NAMALWA (cell line): Measurements from ENCODE around the gene CSNK1E.

Experiments
- DNase-seq: peaks from one replicate; pipeline ENCODE4 v3.0.0-alpha.2; 2015; ENCODE audit warnings: low spot score

Gene CSNK1E

DNA sequence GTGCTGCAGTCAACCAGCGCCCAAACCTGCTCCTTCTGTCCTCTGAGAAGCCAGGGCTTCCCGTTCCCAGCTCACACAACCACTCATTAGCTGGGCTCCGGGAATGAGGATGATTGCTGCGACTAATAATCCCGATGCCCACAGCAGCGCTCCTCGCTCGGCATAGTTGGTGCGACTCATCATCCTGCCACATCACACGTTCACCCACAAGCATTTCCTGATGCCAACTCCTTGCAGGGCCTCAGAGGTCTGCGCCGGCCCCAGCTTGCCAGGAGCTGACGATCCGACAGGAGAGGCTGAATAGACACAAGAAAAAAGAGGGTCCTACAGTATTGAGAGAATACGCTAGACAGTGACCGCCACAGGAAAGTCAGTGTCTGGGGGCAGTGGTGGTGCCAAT is 10.6 kb upstream of the CSNK1E start:
- DNase-seq = no peak

DNA sequence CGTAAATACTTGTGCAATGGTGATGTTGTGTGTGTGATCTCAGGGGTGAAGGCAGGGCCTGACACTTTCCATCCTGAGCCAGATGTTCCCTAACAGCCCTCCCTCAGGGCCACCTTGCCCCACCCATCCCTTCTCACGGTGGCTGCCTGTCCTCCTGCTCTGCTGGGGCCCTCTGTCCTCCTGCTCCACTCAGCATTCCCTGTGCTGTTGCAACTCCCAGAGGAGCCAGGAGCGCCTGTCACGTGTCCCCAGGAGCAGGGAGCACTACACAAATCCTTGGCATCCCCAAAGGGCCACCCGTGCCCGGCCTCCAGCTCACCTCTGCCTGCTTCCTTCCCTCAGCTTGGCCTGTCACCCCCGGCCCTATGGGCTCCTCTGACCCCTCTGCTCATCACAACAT is 10.2 kb upstream of the CSNK1E start:
- DNase-seq = no peak

DNA sequence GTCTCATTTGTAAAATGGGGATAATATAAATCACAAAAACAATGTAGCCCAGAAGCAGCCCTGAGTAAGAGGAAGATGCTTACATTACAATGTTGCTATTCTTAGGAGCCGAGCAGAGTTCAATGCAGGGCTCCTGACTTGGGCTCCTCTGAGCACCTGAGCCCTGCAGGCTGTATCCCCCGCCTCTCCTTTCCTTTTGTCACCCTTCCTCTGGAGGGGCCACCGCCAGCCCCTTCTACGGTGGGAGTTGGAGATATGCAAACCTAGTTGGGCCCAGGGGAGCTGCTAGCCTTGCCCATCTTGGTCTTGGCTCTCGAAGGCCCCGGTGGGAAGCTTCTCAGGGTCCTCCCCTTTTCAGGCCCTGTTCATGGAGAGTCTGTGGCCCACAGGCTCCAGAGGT is 8.4 kb upstream of the CSNK1E start:
- no peak for DNase-seq

DNA sequence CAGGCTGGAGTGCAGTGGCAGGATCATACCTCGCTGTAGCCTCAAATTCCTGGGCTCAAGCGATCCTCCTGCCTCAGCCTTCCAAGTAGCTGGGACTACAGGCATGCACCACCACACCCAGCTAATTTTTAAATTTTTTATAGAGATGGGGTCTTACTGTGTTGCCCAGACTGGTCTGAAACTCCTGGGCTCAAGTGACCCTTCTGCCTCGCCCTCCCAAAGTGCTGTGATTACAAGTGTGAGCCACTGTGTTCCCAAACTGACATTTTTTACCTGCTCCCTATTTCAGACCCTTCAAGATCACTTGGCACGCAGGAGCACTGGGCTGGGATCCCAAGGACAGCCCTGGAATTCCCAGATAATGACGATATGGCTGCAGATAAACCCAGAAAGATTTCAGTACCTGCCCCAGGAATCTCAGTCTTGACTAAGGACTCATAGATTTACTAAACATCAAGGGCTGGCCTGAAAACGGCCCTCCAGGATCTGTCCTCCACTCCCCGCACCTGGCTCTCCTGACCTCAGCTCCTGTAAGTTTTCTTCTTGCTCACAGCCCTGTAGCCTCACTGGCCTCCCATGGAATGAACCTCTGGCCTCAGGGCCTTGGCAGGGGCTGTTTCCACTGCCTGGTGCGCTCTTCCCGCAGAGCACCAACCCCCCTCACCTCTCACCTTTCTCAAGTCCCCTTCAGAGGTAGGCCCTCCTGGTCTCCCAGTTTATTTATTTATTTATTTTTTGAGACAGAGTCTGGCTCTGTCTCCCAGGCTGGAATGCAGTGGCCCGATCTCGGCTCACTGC is 3.6 kb upstream of the CSNK1E start:
- no peak for DNase-seq

DNA sequence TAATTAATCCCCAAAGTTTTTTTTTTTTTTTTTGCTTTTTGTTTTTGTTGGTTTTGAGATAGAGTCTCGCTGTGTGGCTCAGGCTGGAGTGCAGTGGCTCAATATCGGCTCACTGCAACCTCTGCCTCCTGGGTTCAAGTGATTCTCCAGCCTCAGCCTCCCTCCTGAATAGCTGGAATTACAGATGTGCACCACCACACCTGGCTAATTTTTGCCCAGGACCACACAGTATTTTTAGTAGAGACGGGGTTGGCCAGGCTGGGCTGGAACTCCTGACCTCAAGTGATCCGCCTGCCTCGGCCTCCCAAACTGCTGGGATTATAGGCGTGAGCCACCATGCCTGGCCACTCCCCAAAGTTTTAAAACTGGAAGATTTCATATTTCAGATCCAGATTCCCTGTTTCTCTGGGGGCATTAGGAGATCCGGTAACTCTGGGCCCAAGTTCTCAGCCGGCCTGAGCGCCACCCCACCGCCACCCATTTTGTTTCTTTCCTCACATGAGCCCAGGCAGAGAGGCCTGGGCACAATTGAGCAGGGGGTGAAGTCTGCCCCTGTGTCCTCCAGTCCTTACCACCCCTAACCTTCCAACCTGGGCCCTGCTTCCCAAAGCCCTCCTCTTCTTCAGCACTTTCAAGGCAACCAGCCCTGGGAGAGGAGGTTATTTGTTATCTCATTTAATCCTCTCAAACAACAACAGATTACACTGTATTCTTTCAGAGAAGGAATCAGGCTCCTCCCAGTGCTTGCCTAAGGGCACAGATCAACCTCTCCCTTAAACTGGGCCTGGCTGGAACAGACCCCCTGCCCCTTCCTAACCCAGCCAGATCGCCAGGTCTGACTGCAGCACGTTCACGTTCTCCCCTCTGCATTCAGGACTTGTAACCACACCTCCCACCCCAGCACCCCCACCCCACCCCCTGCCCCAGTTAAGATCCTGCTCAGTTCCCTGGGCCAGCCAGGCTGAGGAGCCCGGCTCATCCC is 1.9 kb upstream of the CSNK1E start:
- DNase-seq = no peak

- no peak for DNase-seq
These were observed 922 bp upstream of the CSNK1E start for GRCh38 chr22:38317995-38318715.

DNA sequence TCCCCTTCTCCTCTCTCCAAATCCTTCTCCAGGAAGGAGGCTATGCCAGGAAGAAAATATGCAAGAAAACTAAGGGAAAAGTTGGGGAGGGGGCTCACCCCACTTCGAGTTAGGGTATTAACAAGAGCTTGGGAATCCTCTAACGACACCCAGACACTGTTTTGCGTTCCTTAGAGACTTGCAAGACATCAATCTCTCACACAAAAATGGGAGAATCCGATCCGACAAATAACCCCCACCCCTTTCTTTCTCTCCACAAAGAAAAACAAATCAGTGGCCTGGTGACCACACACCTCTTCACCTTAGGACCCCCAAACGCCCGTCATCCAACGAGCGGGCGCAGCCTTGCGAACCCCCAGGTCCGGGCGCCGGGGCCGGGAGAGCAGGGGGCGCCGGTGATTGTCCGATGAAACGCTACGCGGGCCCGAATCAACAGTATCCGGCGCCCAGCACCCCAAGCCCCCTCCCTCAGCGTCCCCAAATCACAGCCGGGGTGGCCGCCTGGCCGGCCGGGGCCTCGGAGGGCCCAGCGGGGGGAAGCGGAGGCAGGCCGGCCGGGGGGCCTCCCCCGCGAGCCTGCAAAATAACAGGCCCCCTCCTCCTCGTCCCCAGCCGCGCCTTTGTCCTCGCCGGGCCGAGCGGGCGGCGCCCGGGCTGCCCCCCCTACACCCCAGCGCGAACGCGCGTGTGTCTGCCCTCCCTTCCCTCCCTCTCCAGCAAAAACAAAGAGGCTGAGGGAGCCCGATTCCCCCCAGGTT is 690 bp downstream of the CSNK1E start:
- DNase-seq = peak; percentile 67

GRCh38 chr22:38315823-38316363 is 1.3 kb downstream of the CSNK1E start:
- DNase-seq = peak; percentile 40

DNA sequence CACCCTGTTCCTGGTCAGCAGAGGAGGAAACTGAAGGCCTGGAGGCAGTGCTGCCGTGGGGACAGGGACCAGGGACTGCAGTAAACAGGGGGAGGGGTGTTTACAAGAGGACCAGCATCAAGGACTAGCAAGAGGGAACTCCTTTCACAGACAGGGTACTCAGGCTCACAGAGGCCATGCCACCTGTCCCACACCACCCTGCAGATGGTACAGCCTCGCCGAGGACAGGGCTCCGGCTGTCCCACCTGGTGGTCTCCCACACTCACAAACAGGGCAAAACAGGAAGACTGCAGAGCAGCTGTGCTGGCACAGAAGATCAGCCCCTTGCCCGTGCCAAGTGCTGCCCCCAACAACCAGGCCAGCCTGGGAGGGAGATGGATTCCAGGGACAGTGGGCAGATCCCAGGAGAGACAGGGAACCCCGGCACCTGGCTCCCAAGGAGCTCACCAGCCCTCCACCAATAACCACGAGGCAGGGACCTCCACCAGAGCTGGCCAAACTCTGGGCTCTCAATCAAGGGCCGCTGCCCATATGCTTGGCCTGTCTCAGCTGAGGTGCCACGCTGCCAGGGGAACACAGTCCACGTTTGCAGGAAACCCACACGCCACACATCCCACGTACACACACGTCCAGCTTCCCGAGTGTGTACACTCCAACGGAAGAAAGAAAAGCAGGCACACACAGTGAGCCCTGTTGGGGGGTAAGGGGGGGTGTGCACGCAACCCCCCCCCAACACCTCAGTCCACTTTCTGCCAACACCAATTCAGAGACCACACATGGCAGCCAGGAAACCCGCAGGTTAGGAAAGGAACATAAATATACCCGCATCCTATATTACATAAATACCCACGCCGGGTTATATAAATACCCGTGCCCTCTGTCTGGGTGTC is 2.1 kb downstream of the CSNK1E start:
- DNase-seq = peak; percentile 83

DNA sequence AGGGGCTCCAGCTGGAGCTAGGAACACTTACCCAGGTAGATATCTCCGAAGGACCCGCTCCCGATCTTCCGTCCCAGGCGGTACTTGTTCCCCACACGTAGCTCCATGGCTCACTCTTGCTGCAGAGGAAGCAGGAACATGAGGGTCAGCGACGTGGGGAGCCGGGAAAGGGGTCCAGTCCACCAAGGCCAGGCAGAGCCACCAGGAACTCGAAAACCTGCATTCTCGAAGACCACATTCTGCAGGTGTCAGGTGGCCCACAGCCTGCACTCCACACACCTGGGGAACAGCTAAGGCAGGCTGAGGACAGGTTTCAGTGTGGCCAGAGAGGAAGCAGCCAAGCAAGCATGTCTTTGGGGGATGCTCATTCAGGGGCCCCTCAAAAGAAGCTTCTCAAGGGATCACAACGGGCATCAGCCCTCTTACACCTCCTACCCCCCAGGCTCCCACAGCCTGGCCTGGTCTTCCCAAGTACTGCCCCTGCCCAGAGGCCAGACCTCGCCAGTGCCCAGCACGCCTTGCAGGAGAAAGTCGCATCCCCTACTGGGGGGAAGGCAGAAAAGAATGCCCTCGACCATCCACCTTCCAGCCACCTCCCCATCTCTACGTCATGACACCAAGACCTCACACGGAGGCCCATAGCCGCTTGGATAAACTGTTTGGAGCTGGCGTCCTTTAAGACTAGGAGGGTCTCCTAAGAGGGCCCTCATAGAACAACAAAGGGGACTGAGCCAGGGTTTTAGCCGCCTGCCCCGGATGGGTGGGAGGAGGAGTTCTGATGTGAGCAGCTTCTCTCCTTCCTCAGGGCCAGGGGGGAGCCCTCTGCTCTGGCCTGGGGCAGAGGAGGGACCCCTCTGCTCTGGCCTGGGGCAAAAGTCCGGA is 2.9 kb downstream of the CSNK1E start:
- peak; percentile 45 for DNase-seq

GRCh38 chr22:38313384-38313955 is 3.8 kb downstream of the CSNK1E start:
- no peak for DNase-seq

GRCh38 chr22:38312261-38312800 is 4.9 kb downstream of the CSNK1E start:
- DNase-seq = no peak

DNA sequence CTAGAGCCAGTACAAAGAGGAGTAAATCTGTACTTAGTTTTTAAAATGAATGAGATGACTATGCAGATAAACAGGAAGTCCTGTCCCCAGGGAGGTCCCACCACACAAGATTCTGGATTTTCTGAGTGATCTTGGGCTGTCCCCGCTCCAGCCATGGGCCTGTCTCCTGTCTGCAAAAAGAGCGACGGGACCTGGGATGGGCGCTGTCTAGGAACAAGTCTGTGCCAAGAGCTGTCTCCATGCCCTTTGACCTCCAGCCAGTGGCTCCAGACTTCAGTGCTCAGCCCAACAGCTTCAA is 6.0 kb downstream of the CSNK1E start:
- peak; percentile 43 for DNase-seq

DNA sequence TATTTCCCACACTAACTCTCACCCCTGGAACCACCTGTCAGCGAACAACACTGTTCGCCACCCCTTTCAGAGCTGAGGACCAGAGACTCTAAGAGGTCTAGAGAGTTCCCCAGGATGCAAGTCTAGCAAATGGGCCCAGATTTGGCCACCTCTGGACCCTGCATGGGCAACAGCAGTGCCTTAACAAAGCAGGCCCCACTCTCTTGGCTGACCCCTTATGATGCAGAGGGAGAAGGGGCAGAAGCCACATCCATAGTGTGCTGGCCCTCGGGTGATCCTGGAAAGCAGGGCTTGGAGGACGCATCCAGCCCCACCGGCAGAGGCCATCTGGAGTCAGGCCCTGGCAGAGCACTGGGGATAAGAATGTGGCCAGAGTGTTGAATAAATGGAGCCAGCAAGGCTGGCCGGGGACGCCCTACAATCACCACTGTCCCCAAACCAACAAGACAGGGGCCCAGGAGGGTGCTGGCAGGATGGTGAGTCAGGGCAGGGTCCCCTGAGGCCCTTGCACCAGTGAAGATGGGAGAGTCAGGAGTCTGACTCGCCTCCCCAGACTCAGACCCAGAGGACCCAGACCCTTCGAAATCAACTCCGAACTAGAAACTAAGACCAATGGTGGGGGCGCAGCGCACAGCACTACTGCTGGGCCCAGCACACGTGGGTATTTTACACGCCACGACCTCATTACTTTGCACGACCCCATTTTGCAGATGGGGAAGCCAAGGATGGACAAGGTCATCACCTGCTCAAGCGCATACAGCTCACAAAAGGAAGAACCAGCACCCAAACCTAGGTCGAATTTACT is 6.5 kb downstream of the CSNK1E start:
- DNase-seq = no peak

DNA sequence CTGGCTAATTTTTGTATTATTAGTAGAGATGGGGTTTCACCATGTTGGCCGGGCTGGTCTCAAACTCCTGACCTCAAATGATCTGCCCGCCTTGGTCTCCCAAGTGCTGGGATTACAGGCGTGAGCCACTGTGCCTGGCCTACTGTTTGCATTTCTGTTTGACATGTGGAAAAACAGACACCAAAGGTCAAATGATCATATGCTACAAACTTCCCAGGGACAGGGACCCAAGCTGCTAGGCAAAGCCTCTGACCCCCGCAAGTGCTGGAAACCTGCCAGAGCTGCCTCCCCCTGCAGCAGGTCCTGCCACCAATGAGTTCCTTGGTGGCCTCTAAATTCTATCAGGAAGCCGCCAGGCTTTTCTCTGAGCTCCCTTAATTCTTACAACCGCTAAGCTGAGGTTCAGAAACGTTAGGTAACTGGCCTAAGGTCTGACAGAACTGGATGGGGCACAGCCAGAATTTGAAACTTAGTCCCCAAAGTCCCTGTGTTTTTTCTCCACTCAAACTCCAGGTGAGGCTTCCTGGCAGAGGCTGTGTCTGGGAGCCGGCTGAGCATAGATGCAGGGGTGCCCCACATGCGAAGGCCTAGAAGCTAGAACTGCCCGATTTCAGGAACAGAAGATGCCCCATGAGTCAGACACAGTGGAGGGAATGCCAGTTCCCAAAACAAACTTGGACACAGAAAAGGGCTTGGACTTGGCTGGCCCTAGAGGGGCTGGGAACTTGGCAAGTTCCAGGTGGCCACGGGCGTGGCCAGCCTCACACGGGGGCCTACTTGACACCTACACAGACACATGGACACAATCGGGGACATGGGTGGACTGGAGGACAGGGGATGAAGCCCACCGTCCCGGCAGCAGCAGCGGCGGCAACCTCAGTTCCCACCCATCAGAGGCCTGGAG is 7.4 kb downstream of the CSNK1E start:
- DNase-seq = no peak

GRCh38 chr22:38308791-38309498 is 8.3 kb downstream of the CSNK1E start:
- no peak for DNase-seq
